Esophagus muscularis mucosa (tissue), 4 donors: ENCODE measurements around the gene VMP1.

ENCODE experiments used
- EP300 ChIP-seq: sonication (generic); formaldehyde crosslinking; IDR thresholded peaks from one replicate; pipeline ENCODE4 v1.6.1; 2017; ENCODE audit warnings: antibody characterized with exemption
- POLR2A ChIP-seq: fragments of 450-650 bp; IDR thresholded peaks from one replicate; pipeline ENCODE4 v1.6.1; 2017; ENCODE audit warnings: antibody characterized with exemption, moderate library complexity, mild to moderate bottlenecking, low read depth
- POLR2AphosphoS5 ChIP-seq, 2 donors: sonication (generic); formaldehyde crosslinking; IDR thresholded peaks; one replicate each; pipeline ENCODE4 v1.6.1; 2017; ENCODE audit warnings: antibody characterized with exemption in 2 of 2
- TF ChIP-seq, protein P1 (sequence below), 3 experiments: fragments of 200-600 bp in 2 of 3; fragments of 450-650 bp in 1 of 3; sonication (generic) in 2 of 3; IDR thresholded peaks; one replicate each; pipeline ENCODE4 v1.5.1; 2017 to 2019; ENCODE audit warnings: antibody characterized with exemption in 3 of 3, mild to moderate bottlenecking in 2 of 3, moderate library complexity in 1 of 3

GRCh38 chr17:59874376-59874775 is 166.9 kb downstream of the VMP1 start:
- TF ChIP-seq, protein P1, sequence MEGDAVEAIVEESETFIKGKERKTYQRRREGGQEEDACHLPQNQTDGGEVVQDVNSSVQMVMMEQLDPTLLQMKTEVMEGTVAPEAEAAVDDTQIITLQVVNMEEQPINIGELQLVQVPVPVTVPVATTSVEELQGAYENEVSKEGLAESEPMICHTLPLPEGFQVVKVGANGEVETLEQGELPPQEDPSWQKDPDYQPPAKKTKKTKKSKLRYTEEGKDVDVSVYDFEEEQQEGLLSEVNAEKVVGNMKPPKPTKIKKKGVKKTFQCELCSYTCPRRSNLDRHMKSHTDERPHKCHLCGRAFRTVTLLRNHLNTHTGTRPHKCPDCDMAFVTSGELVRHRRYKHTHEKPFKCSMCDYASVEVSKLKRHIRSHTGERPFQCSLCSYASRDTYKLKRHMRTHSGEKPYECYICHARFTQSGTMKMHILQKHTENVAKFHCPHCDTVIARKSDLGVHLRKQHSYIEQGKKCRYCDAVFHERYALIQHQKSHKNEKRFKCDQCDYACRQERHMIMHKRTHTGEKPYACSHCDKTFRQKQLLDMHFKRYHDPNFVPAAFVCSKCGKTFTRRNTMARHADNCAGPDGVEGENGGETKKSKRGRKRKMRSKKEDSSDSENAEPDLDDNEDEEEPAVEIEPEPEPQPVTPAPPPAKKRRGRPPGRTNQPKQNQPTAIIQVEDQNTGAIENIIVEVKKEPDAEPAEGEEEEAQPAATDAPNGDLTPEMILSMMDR (IDR thresholded peaks at IDR 0.05): no peak
- TF ChIP-seq POLR2A (no peak), POLR2AphosphoS5 (IDR thresholded peaks at IDR 0.05) (no peak), EP300 (no peak)
